GM12891 (cell line): ENCODE measurements around the gene SCARB1.

Experiments
- POLR2A ChIP-seq: IDR thresholded peaks from 2 replicates; pipeline ENCODE4 v1.6.1; 2011; ENCODE audit warnings: low read depth, low read length, control low read depth
- POLR2AphosphoS5 ChIP-seq: IDR thresholded peaks from 2 replicates; pipeline ENCODE4 v1.6.1; 2011; ENCODE audit warnings: low read depth, low read length, control low read depth
- POU2F2 ChIP-seq: IDR thresholded peaks from 2 replicates; pipeline ENCODE4 v1.6.1; 2011; ENCODE audit warnings: low read depth, mild to moderate bottlenecking, control low read depth, low read length, moderate library complexity

GRCh38 chr12:124795081-124795948 is 68.3 kb downstream of the SCARB1 start:
- TF ChIP-seq POLR2A (peak; percentile 50; the same call in 1 of the 2 replicates), POLR2AphosphoS5 (no peak), POU2F2 (no peak)
